Psoas muscle (tissue), 8 donors: ENCODE results near the gene COA1. TPM values are rescaled to one million over a fixed set of nuclear protein-coding genes. Genes with fewer than 3 reads are reported as not detected.

Experiments used
- ATAC-seq, 4 donors: fragments of 200-7000 bp; cut with Tn5 transposase; one replicate each; pipeline ENCODE4 v1.9.1; 2020; ENCODE audit warnings: moderate library complexity in 3 of 4, mild to moderate bottlenecking in 2 of 4
- DNase-seq, 2 donors: peaks; one replicate each; pipeline ENCODE4 v3.0.0-alpha.2; 2020
- H3K27ac ChIP-seq: fragments of 200-600 bp; one replicate; pipeline ENCODE4 v1.8.0; 2022
- H3K27me3 ChIP-seq, 3 donors: fragments of 200-600 bp in 1 of 3; one replicate each; pipeline versions ENCODE4 v1.6.1 to v1.8.0; 2013 to 2022; ENCODE audit warnings: low read length in 2 of 3, mild to moderate bottlenecking in 2 of 3, moderate library complexity in 1 of 3; ENCODE audit not compliant: insufficient read depth in 3 of 3
- H3K36me3 ChIP-seq, 2 donors: fragments of 200-600 bp in 1 of 2; one replicate each; pipeline versions ENCODE4 v1.6.1 to v1.8.0; 2013 to 2022; ENCODE audit warnings: low read depth in 1 of 2, mild to moderate bottlenecking in 1 of 2, moderate library complexity in 1 of 2; ENCODE audit not compliant: insufficient read depth in 1 of 2
- H3K4me1 ChIP-seq: fragments of 200-600 bp; one replicate; pipeline ENCODE4 v1.8.0; 2022
- H3K4me3 ChIP-seq: fragments of 200-600 bp; one replicate; pipeline ENCODE4 v1.8.0; 2022; ENCODE audit warnings: mild to moderate bottlenecking
- H3K9me3 ChIP-seq: fragments of 200-600 bp; one replicate; pipeline ENCODE4 v1.8.0; 2022
- CTCF ChIP-seq: fragments of 200-600 bp; IDR thresholded peaks from one replicate; pipeline ENCODE4 v1.8.0; 2022; ENCODE audit warnings: antibody characterized with exemption
- WGBS, 3 donors: extraction: QIAGEN DNeasy Blood & Tissue Kit; methylation state at CpG; one replicate each; pipeline versions ENCODE4 v1.1.6 to v1.1.7; 2013; 5-methylcytosine and 5-hydroxymethylcytosine counted together
- intact Hi-C, 2 donors: fragments of 100-400 bp; cut with DNase I; formaldehyde crosslinking; loops; one replicate each; pipeline versions ENCODE4 v1.11.0 to v1.14.2; 2022
- polyA plus RNA-seq, 3 donors: library from polyadenylated mRNA; stranded (reverse); fragments of 200-250 nt; gene quantifications; one replicate each; pipeline ENCODE4 v1.2.3, GENCODE V29; 2013
- total RNA-seq, 4 donors: library from RNA; stranded (reverse); fragmentation: NEBNext Ultra II Directional in 2 of 4; extraction: Animal tissue kit (Norgen Biotek cat#: 25700) in 2 of 4; gene quantifications; one replicate each; pipeline versions ENCODE4 v1.2.1 to v1.2.4, GENCODE V29; 2021 to 2023
- donor health status: healthy with polysubstance abuse.
- donor health status: DM: no; HTN: no; CAD: no; lungs with moderate emphysema.
- donor health status: Bipolar disorder and iron deficiency.
- donor health status: healthy.
- donor health status: DM: yes; HTN: yes; CAD: no.
- donor health status: DM: no; HTN: no; CAD: no.
- donor health status: DM: no; HTN: no; CAD: no.
- donor health status: DM: yes; HTN: yes; CAD: no.

COA1 gene
- total and polyA plus RNA-seq, 7 donors = 41.5 to 74.9 (median 60.5) TPM

- Histone ChIP-seq H3K27me3 (no peaks in the 10 kb centered on the region), H3K4me3 (no peak overlapping the region), H3K36me3 (no peaks in the 10 kb centered on the region), H3K9me3 (no peaks in the 10 kb centered on the region), H3K27ac (no peak overlapping the region), H3K4me1 (peaks cover 26% of the 10 kb centered on the region)
- TF ChIP-seq CTCF = no peak
- ATAC-seq = no peak
- intact Hi-C loops = no loop called here
- 47 to 74% (median 53%) methylated on average over 4 of the region's 4 CpGs for WGBS, 3 donors
- no peak for DNase-seq
Observed at GRCh38 chr7:43671521-43671920, 57.8 kb downstream of the COA1 start.

DNA sequence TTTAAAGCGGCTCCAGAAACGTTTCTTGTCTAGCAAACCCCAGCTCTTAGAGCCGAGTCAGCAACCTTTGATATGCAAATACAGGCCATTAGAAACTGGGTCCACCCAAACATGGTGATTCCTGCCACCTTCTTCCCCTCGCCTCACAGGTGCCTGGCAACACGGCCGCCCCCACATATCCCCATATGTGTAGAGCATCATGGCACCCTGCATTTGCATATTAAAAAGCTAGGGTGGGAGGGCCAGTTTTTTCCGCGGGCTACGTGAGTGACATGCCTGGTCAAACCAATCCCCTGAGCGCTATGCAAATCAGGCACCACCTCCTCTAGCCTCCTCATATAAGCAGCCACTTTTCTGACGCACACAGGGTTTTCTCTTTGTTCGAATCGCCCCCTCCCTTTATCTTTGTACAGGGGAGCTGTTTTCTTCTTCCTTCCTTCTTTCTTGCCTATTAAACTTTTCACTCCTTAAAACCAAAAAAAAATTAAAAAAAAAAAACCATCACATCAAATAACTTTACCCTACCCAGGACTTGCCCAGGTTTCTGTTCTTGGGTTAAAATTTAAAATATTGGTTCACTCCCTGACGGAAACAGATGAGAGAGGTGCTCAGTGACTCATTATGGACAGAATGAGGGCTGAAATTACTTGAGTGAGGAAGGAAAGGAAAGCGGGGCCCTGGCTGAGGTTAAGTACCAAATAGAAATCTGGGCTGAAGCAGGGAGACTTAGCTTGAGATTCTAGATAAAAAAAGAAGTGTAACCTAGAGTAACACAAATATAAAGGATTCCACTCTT, 59.8 kb downstream of the COA1 start:
- ATAC-seq (no peak), DNase-seq (no peak)
- Histone ChIP-seq H3K36me3 (no peaks in the 10 kb centered on the region), H3K4me1 (peaks cover 36% of the 10 kb centered on the region), H3K9me3 (no peaks in the 10 kb centered on the region), H3K27me3 (no peaks in the 10 kb centered on the region), H3K27ac (no peak overlapping the region), H3K4me3 (no peak overlapping the region)
- no peak for TF ChIP-seq CTCF
- WGBS, 3 donors = 83 to 90% (median 85%) methylated on average over 15 of the region's 15 CpGs
- intact Hi-C loops = no loop called here

GRCh38 chr7:43668035-43668434, 61.3 kb downstream of the COA1 start:
- Histone ChIP-seq H3K27me3 (no peaks in the 10 kb centered on the region), H3K9me3 (no peaks in the 10 kb centered on the region), H3K4me1 (peaks cover 40% of the 10 kb centered on the region), H3K27ac (no peak overlapping the region), H3K36me3 (no peaks in the 10 kb centered on the region), H3K4me3 (no peak overlapping the region)
- DNase-seq (no peak), ATAC-seq (no peak)
- WGBS, 3 donors = 38 to 59% (median 52%) methylated on average over 1 of the region's 1 CpG
- TF ChIP-seq CTCF = no peak
- intact Hi-C loops = no loop called here

GRCh38 chr7:43666938-43667337, 62.4 kb downstream of the COA1 start:
- ATAC-seq = no peak
- no peak for TF ChIP-seq CTCF
- intact Hi-C loops = no loop called here

GRCh38 chr7:43664681-43665080, 64.6 kb downstream of the COA1 start:
- Histone ChIP-seq H3K9me3 (no peaks in the 10 kb centered on the region), H3K4me1 (peaks cover 38% of the 10 kb centered on the region), H3K4me3 (no peak overlapping the region), H3K27ac (no peak overlapping the region), H3K36me3 (no peaks in the 10 kb centered on the region), H3K27me3 (no peaks in the 10 kb centered on the region)
- ATAC-seq (no peak), DNase-seq (no peak)
- WGBS, 3 donors = 0 to 72% (median 55%) methylated on average over 1 of the region's 1 CpG
- intact Hi-C loops = no loop called here
- no peak for TF ChIP-seq CTCF

More at GRCh38 chr7:43666938-43667337, 62.4 kb downstream of the COA1 start:
- Histone ChIP-seq H3K36me3 (no peaks in the 10 kb centered on the region), H3K4me3 (no peak overlapping the region), H3K9me3 (no peaks in the 10 kb centered on the region), H3K27ac (no peak overlapping the region), H3K27me3 (no peaks in the 10 kb centered on the region), H3K4me1 (peaks cover 40% of the 10 kb centered on the region)
- no peak for DNase-seq
